ENCODE measurements around the gene KIF4B. TPM values are rescaled to one million over a fixed set of nuclear protein-coding genes. Genes with fewer than 3 reads are reported as not detected.

The KIF4B gene
- total and polyA plus RNA-seq, 2 donors (not counting 3 experiments of a cell fraction or from before 2014, with no cell fraction given) = 0.44 TPM; not detected in 1

GRCh38 chr5:155049569-155050383 is 36.2 kb downstream of the KIF4B start:
- intact Hi-C loops (cut with micrococcal nuclease) (no loop called here), dilution Hi-C loops (cut with MboI; ENCODE audit: extremely low pct_ligation_motif_present, low sequenced_read_pairs) (no loop called here)
- no peak overlapping the region for H3K4me3 ChIP-seq (replicated peaks in 1 of 3; ENCODE audit: insufficient read depth in 1 of 3, low read depth in 1 of 3, low read length in 3 of 3)
- no peak overlapping the region for H3K9ac ChIP-seq (replicated peaks; ENCODE audit: extremely low read depth, insufficient read depth, low read length)
- no peak overlapping the region for H2AFZ ChIP-seq (ENCODE audit: low read depth, low read length)
- DNase-seq (ENCODE audit: low read depth, low spot score) (peak; percentile 32), FAIRE-seq (peak; percentile 26)
- POLR2A ChIA-PET = no interaction called here
- TF ChIP-seq POLR2A (IDR thresholded peaks at IDR 0.05; ENCODE audit: low read depth, low read length) (no peak), MYC (IDR thresholded peaks at IDR 0.05; ENCODE audit: low read depth, low read length) (no peak), CTCF (IDR thresholded peaks at IDR 0.05; ENCODE audit: extremely low read depth in 1 of 2, insufficient read depth in 1 of 2, low read depth in 1 of 2, low read length in 2 of 2) (peak; percentile 26 to 34), JUN (IDR thresholded peaks at IDR 0.05; ENCODE audit: borderline replicate concordance, insufficient read depth, insufficient read length, low read depth) (no peak)
- H3K4me2 ChIP-seq (ENCODE audit: insufficient read depth, low read length) = no peak overlapping the region
- CTCF ChIA-PET = interaction anchor here (0.6 to 1.2 kb wide), 5 partner anchors 41 to 410 kb away, joined by 3 to 4 read pairs (median 3); no protein-coding TSS in a partner anchor
- H3K79me2 ChIP-seq (ENCODE audit: control insufficient read depth, insufficient read depth, low read length) = no peaks in the 10 kb centered on the region
- H3K27me3 ChIP-seq (ENCODE audit: control insufficient read depth in 2 of 2, insufficient read depth in 2 of 2, low read length in 2 of 2) = no peaks in the 10 kb centered on the region
- H3K36me3 ChIP-seq (ENCODE audit: control insufficient read depth in 2 of 2, extremely low read depth in 1 of 2, insufficient read depth in 2 of 2, low read length in 2 of 2) = no peaks in the 10 kb centered on the region
- H3K9me1 ChIP-seq (replicated peaks; ENCODE audit: control insufficient read depth, extremely low read depth, insufficient read depth, low read length) = no peaks in the 10 kb centered on the region
- no peaks in the 10 kb centered on the region for H4K20me1 ChIP-seq (replicated peaks; ENCODE audit: control insufficient read depth, extremely low read depth, insufficient read depth, low read length)
- BruUV-seq (replicated peaks) = no TSS peak
- H3K27ac ChIP-seq (ENCODE audit: insufficient read depth, low read depth, low read length) = no peak overlapping the region
- H3K4me1 ChIP-seq (ENCODE audit: control insufficient read depth, extremely low read depth, insufficient read depth, low read length) = no peaks in the 10 kb centered on the region
- no peaks in the 10 kb centered on the region for H3K9me3 ChIP-seq (replicated peaks; ENCODE audit: control insufficient read depth, insufficient read depth, low read length)
